Activated naive CD4-positive, alpha-beta T cell treated with anti-CD3 and anti-CD28 coated beads, Interleukin-2, amount 50 U/mL, for 16 hours (primary cell): ENCODE results near the gene DTHD1.

Experiments
- DNase-seq: peaks from one replicate; pipeline ENCODE4 v3.0.0-alpha.2; 2020

DTHD1 gene

DNA sequence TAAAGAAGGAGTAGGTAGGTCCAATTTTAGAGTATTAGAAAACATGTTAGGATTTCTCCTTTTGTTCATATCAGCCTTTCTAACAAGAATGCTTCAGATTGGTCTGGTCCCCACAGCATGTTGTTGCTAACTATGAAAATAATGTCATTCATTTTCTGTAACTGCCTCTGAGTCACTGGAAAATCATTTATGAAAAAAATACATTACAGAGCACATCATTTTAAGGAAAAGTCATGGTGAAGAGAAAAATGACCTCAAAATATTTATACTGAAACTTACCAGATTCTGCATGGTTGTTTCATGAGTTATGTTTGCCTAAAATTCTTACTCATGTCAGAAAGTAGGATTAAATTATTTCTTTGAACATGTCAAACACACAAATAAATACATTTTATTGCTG lies 35.2 kb downstream of the DTHD1 start:
- no peak for DNase-seq

DNA sequence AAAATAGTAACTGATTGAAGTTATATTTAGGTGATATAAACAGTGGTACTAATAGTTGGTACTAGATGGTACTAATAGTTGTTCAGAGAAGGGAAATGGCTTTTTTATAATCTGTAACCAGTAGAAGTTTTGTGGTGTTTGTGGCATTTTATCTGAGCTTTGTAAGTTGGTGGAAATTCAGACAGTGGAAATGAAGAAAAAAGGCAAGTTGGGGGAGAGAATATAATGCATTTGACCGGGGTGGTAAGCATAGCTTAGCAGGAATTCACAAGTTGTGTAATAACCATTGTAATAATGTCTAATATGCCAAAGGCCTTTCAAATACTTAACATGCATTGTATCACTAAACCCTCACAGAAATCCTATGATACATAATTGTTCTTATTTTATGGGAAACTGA lies 36.3 kb downstream of the DTHD1 start:
- no peak for DNase-seq

DNA sequence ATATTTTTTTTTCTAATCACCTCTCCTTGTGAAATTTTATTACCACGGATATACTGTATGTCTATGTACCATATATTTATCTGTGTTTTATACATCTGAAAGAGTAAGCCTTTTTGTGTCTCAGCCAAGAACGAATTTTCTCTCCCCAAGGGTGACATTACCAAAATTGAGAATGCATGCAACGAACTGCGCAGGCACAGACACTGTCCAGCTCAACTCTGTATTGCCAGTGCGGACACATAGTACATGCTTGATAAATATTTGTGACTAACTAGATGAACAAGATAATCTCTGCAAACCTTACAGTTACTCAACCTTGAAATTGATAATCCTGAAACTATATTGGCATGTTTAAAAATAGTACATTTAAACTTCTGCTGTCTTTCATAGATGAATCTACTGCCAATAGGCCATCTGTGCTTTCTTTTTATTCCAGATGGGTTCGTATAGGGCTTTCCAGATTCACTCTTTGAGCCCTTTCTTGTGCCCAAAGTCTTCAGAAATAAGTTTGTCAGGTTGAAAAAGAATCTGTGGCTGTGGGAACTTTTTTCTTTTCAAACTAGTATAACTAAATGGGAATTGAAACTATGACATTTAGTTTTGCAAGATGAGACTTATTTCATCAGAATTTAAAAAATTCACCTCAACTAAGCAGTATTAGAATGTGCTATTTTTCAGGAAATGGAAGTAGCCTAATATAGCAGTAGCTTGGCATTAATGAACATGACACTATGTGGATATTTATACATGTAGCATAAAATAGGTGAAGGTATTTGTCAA lies 38.9 kb downstream of the DTHD1 start:
- DNase-seq, result no peak

DNA sequence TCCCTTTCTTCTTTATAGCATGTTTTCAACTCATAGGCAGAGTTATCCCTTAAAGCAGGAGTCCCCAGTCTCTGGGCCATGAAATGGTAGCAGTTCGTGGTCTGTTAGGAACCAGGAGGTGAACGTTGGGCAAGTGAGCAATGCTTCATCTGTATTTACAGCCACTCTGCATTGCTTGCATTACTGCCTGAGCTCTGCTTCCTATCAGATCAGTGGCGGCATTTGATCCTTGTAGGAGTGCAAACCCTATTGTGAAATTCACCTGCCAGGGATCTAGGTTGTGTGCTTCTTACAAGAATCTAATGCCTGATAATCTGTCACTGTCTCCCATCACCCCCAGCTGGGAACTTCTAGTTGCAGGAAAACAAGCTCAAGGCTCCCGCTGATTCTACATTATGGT lies 39.8 kb downstream of the DTHD1 start:
- DNase-seq, result no peak

DNA sequence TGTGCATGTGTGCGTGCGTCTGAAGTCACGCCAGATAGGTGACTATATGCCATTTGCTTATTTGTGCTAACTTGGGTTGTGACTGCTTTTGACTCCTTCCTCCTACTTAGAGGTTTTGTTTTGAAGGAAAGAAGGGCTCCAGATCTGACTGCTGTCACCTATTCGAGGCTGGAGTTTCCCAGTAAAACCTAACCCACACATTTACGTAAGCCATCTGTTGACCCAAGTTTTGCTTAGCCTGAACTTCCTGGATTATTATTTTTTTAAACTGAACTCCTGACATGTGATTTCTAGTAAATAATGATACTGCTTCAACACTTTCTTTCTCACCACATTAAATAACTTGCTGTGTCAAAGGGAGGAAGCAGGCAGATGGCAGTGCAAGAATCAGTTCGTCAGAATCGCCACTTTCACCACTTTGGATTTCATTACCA lies 41.5 kb downstream of the DTHD1 start:
- DNase-seq, result peak; percentile 26

DNA sequence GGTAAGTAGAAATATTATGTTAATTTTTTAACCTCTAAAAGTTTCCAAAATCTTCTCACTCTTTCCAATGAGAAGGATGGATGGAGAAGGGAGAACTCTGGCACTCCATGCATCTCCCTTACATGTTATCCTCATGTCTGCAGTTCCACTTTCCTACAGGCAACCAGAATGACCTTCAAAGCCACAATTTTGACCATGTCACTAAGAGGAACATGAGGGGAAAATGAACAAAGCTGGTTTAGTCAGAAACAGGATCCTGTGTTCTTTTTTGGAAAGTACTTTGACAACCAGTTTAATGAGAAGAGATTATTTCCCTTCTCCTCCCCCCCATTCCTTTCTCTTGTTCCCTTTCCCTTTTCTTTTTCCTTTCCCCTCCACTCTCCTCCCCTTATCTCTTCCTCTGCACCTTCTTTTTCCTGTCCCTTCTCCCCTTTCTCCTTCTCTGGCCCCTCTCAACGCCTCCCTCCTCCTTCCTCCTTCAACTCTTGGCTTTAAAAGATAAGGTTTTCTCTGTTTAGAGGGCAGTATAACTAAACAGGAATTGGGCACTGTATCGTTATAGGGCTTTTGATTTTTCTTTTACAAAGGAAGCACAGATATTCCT lies 42.5 kb downstream of the DTHD1 start:
- no peak for DNase-seq

DNA sequence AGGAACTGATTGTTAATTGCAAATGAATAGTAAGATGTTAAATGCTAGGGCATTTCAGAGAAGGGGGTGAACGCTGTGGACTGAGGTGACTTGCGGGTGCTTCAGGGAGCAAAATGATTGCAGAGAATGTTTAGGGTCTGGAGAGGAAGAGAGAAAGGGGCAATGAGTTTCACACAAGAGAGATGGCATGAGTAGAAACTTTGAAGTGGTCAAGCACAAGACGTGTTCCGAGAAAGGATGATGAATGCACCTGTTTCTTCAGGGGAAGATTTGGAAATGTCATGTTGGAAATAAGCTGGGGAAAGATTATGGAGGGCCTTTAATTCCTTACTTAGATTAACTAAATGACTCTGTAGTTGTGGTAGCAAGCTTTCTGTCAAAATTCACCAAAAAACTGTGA lies 43.4 kb downstream of the DTHD1 start:
- no peak for DNase-seq

DNA sequence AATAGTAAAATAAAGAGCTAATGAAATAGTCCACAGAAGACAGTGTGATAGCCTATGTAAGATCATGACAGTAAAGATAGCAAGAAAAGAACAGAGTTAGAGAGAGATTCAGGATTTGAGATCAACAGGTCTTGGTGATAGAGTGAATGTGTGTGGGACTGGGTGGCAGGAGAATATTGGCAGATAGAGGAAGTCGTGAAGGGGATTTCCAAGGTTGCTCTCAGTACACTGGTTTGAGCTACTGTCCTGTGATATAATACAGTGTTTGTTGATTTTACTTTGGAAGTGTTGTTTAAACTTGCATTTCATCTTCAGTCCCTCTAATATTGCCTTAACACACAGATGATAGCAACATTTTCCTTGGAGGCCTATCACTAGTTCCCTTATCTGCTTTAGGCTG lies 44.1 kb downstream of the DTHD1 start:
- DNase-seq, result no peak

DNA sequence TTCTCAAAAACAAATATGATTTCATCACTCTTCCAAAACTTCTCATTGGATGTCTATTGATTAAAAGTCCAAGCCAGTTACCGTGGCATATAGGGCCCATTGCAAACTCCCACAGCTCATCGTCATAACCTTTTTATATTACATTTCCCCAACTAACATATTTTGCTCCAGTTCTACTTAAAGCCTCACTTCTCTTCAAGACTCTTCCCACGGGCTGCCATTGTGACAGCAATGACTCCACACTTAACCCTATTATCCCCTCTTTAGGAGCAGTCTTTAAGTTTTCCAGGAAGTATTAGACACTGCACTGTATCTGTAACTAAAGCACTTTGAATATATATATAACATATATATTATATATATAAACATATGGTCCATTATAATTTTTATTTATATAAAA lies 44.5 kb downstream of the DTHD1 start:
- no peak for DNase-seq

DNA sequence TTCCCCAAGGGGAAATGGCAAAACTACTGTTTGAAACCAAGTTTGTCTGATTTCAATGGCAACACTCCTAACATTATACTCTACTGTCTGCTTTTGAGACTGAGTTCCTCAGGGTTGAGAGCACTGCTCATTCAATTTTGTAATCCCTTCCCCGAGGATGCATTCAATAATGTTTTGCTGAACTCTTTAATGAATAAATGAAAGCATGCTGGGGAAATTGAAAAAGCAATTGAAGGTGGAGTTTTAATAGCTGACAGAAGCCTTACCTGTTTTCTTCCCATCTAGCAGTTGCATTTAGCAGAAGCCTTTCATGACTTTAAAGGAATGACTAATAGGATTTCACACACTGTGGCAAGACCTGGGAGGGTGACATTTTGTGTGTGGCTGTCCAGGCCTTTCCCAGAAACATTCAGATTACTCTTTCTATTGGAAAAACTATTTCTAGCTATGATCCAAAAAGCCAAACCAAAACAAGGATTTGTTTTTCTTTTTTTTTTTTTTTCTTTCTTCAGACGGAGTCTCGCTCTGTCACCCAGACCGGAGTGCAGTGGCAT lies 45.1 kb downstream of the DTHD1 start:
- no peak for DNase-seq

DNA sequence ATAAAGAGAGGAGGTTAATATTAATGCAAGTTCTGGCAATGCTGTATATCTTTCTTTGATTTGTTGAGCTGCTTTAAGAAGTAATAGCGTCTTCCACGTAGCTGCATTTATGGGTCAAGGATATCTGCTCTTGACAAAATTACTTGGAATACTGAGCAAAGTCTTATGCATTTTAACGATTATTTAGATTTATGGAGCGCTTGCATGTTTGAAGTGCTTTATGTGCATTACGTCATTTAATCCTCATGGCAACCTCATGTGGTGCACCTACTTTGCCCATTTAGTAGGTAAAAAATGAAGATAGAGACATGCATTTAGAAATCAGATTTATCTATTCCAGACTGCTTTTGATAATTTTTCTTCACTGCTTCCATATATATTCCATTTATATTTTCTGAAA lies 46.0 kb downstream of the DTHD1 start:
- no peak for DNase-seq

DNA sequence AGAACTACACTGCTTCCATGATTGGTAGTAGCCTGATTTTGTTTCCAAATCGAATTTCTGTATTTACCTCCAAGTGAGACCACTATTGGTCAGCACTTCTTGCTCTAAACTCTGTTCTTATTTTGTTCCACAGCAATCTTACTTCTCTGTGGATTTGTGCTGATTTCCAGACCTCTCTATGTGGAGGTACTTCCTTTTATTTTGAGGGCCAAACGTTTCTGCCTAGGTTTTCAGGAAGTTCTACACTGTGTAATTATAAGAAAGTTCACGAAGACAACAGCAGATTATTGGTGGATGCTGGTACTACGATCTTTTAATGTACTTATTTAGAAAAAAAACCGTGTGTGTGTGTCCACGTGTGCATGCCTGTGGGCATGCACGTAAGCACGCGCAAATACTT lies 46.7 kb downstream of the DTHD1 start:
- no peak for DNase-seq

DNA sequence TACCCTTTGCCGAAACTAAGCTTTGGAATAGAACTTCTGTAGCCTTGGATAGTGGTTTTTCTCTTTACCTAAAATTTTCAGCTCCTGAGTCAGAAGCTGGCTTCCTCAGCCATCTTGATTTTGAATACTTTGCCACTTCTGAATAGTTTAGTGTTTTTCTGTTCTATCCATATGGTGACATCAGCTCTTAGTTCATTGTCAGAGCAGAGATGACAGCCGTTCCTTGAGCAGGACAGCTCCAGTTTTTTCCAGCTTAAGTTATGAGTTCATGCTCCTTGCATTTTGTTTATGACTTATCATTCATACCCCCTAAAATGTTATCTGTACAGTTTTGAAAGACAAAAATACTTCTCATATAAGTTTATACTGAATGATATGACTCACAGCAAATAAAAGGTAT lies 47.8 kb downstream of the DTHD1 start:
- no peak for DNase-seq

DNA sequence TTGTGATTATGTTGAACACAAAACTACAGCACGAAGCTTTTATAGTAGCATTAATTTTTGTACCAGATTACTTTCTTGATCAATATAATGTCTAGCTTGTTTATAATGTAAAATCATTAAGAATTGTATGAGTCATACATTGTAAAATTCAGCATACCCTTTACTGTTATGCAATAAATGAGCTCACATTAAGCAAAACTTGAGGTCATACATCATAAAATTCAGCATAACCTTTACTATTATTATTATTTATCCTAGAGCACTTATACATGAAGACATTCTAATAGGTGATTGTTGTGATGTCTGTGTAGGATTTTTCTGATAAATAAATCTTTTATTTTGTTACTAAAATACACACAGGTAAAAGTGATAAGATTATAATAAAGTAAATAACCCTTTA lies 49.4 kb downstream of the DTHD1 start:
- no peak for DNase-seq

DNA sequence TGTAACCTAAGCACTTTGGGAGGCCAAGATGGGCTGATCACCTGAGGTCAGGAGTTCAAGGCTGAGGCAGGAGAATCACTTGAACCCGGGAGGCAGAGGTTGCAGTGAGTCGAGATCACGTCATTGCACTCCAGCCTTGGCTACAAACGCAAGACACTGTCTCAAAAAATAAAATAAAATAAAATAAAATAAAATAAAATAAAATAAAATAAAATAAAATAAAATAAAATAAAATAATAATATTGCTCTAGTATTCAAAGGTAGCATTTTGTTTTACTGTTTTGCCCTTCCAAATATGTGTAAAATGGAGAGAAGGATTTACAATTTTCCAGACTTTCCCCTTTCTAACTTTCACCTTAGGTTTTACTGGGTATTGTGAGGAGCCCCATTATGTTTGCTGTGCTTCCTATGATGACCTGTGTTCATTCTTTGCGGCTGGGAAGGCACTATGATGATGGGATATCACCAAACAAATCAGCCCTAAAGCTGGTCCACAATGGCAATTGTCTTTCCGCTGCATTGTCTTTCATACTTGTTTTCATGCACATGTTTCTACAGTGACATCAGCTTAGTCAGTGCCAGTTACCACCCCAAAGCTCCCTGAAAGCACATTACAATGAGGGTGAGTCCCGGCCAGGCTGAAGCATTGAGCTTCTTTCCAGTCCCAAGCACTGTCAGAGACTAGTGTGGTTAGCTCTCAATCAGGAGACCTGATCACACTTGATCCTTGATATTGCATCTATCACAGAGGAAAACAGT lies 50.8 kb downstream of the DTHD1 start:
- no peak for DNase-seq

DNA sequence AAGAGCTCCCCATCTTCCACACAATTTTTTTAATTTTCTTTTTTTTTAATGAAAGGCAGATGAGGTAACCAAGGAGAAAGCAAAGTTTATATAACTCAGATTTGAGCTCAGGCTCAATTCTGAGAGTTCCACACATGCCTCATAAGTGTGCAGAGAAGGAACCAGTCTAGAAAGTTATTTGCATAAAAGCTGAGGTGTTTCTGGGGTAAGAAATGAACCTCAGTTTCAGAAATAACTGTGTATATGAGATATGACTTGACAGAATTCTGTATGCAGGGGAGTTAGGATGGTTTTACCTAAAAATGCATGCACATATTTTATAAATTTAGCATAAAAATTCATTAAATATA lies 51.3 kb downstream of the DTHD1 start:
- no peak for DNase-seq

DNA sequence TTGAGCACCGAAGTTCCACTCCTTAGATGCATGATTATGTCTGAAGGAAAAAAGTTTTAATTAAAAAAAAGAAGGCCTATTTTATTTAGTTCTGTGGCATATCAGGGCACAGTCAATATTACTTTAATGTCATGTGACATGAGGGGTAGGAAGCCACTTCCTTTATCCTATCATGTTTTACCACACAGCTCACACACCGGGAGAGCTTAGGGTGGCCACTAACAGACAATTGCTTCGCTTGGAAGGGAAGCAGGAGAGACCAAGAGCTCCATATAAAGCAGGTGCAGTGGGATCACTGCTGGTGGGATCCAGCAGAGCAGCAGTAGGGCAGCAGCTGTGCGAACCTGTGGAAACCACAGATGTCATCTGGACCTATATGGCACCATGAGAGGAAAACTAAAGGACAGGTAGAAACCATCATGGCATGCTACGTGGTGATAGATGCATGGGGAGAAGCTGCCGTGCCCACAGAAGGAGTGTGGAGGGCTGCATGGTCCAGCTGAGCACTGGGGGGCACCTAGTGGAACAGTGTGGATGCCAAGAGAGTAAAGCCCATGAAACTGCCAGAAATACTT lies 52.0 kb downstream of the DTHD1 start:
- no peak for DNase-seq

DNA sequence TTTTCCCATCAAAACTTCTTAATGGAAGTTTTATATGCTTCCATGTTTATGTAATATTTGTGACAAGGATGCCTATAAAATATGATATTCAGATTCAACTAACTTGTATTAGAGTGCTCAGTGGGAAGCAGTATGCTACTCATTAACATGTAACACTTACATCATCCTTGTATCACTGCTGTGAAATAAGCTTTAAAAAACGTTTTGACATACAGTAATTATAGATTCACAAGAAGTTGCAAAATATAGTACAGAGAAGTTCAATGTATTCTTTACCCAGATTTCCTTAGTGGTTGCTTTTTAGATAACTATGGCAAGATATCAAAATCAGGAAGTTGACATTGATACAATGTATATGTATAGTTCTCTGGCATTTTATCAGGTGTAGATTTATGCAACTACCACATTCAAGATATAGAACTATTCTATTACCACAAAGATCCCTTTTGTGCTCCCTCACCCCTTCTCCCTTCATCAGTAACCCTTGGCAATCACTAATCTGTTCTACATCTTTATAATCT lies 56.3 kb downstream of the DTHD1 start:
- no peak for DNase-seq

DNA sequence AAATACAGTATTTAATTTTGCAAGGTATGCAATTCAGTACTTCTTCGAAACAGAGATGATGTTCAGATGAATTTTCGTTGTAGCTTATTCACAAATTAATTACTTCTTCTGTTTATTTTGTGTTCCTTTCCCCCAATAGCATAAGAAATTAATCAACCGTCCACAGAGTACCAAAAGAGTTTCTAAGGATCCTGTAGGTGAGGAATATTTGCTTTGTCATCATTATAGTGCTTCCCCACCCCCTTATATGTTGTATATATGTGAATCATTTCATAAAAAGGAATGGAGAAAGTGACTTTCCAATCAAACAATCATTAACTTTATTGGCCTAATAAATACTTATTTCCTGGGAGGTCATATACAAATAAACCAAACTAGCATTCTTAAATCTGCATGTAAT lies 57.6 kb downstream of the DTHD1 start:
- DNase-seq, result no peak

DNA sequence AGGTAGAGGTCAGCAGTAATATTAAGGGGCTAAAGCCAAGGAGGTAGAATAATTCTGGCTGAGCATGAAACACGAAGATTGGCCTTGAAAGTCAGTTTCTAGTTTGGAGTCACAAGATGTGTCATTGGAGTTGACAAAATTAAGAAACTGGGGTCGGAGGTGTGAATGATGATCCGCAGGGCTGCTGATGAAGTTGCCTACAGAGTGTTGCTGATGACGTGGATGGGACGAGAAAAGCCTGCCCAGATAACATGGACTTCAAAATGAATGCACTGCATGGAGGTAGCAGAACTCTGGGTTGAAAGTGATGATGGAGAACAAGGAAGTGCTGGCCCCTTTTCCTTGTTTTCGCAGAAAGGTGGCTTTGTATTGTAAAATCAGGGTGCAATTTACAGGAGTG lies 60.5 kb downstream of the DTHD1 start:
- no peak for DNase-seq

DNA sequence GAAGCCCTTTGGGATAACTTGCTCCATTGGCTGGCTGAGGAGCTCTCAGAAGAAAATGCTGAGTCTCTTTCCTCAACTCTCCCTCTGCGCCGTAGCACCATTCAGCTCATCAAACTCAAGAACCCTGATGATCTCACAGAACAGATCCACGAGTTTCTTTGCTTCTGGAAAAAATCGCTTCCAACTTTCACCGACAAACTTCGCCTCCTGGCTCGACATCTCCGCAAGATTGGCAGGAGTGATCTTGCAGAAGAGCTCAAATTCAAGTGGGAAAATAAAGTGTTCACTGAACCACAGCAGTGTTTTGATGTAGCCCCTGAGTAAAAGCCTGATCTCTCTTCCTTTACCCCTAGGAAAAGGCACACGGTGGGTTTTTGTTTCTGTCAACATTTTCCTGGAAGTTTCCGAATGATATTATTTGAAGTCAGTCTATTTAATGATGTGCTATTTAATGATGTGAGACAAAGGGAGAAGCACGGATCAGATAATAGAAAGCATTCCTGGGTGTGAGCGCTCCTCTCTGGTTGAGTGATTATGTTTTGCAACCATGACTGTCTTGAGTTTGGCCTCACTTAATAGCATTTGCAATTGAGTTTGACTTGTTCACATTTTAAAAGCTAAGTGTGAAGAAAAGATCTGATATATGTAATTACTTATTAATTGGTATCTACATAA lies 62.2 kb downstream of the DTHD1 start:
- DNase-seq, result no peak

DNA sequence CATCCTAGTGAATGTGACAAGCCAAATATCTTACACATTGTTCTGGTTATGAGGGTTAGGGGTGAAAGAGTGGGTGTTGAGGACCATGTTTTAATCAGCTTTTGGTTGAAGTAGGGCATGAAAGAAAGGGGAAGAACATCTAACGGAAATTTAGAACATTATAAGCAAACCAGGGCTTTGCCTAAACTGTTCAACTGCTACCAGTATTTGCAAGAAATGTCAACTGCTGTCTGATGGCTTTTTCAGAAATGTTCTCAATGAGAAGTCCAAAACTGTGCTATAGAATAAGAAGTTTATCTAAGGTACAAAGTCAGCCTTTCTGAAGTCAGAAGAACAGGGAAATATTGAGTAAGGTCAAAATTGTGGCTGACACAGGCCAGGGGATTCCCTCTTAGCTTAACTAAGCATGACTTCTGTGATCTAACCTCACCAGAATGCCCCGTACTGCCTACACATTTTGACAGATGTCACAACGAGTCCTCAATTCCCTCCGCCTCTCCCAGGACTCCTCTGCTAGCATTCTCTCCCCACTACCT lies 67.1 kb downstream of the DTHD1 start:
- no peak for DNase-seq
